COLO668 (cell line): ENCODE results near the gene ATP6V0A1.
"Not testable (repeated sequence)": the region's sequence is repeated elsewhere in the genome, so short reads cannot be mapped to it uniquely, and the experiment has no call there.

Source experiments
- DNase-seq: peaks from one replicate; lab custom pipeline; 2025; ENCODE audit not compliant: unreplicated experiment; lab: John Stamatoyannopoulos, UW

The ATP6V0A1 gene

DNA sequence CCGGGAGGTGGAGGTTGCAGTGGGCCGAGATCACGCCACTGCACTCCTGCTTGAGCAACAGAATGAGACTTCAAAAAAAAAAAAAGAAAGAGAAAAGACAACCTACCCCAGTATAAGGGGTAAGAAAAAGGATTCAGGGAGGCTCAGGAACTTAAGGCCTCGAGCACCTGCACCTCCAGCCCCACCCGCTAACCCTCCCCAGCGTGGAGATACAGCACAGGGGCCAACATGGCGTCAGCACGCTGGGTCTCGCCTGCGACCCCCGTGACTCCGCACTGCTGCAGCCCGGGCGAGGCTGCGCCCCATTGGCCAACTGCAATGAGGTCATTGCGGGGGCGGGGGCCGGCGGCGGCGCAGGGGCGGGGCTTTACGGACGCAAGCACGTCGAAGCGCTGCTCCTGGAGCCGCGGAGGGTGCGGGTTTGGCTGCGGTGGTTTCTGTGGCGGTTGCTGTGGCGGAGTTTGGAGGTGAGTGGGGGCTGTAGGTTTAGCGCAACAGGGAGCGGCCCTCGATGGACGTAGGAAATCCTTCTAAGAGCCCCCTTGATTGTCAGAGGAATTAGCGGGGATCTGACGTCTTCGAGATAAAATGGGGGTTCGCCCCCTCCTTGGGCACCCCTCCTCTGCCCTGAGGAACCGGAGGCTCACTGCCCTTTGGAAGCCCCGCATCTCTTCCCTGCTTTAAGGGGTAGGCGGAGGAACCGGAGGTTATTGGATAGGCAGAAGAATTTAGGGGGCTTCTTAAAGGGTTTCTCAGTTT, at the start of gene ATP6V0A1:
TSS of gene ATP6V0A1 (plus strand) at position 382 of the 759 bp plus-strand sequence. CDS start 2,017 bp downstream, outside the sequence.
- peak; percentile 88 for DNase-seq

DNA sequence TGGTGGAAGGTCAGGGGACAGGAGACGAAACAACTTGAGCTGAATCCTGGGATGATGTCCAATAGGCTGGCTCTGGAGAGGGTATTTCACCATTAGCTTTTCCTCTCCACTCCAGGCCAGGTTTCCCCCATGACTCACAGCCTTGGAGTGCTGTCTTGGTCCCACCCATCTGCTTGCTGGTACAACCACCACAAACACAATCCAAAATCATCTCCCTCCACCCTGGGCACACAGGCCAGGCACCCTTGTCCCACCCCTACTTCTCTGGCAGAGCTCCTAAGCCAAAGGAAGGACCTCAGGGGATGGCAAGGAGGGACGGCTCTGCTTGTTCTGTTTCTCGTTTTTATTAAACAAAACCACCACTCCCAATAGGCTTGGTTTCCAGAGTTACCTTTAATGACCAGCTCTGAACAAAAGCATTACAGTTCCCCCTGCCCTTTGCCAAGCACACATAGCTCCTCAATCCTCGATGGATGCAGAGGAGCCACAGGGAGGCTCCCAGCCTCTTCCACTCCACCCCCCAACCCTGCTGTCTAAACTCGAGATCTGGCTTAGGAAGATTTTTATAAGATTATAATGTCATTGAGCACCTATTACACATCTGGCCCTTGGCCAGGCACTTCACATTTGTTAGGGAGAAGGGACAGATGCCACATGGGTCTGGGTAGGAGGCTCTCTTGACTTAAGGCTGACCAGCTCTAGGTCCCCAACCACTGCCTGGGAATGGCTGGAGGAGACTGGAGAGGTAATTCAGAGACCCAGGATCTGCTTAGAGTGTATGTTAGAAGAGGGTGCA, 49.0 kb upstream of the ATP6V0A1 start:
- no peak for DNase-seq

DNA sequence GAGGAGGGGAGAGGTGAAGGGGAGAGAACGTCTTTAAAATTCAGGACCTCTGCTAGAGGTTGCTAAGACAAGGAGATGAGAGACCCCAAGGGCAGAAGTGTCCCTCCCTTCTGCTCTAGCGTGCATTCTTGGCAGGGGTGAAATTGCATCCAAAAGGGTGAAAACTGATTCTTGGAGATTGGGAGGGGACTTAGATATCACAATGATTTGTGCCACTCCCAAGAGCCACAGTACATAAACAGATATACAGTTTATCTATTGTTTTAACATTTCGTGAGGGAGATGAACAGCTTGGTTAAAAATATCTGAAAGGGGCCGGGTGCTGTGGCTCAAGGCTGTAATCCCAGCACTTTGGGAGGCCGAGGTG, 48.4 kb upstream of the ATP6V0A1 start:
- no peak for DNase-seq

DNA sequence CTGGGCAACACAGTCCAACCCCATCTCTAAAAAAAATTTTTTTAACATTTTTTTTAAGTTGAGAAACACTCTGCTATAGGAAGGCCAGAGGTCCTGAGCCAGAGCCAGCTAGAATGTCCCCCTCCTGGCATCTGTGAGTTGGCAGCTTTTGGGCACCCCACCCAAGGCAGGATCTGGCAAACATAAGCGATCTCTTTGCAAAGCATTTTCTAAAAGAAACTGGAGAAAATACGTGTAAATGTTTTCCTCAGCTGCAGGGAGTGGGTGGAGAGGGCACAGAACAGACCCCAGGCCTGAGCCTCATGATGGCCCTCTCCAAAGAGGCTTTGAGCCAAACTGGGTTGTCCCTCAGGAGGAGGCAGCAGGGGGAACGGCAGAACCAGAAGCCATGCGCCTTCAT, 47.3 kb upstream of the ATP6V0A1 start:
- DNase-seq: no peak

DNA sequence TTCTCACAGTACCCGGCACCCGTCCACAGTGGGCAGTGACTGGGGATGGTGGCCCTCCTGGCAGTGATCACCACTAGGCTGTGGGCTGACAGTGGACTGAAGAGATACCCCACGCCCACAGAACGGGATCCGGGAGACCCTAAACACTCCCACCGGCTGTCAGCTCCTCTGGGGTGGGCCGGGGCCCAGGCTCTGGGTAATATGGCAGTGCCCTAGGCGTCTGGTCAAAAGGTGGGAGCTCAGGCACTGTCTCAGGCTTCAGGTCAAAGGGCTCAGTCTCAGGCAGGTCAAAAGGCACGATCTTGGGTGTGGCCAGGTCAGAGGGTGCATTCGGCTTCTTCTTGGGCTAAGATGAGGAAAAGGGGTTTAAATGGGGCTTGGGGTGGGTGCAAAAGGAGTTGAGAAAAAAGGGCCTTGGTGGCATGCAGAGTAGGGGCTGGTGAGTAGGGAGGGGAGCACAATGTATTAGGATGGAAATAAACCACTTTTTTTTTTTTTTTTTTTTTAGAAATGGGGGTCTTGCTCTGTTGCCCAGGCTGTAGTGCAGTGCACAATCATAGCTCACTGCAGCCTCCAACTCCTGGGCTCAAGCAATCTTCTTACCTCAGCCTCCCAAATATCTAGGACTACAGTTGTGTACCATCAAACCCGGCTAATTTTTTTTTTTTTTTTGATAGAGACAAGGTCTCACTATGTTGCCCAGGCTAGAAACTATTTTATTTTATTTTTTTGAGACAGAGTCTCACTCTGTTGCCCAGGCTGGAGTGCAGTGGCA, 46.6 kb upstream of the ATP6V0A1 start:
- DNase-seq: no peak

DNA sequence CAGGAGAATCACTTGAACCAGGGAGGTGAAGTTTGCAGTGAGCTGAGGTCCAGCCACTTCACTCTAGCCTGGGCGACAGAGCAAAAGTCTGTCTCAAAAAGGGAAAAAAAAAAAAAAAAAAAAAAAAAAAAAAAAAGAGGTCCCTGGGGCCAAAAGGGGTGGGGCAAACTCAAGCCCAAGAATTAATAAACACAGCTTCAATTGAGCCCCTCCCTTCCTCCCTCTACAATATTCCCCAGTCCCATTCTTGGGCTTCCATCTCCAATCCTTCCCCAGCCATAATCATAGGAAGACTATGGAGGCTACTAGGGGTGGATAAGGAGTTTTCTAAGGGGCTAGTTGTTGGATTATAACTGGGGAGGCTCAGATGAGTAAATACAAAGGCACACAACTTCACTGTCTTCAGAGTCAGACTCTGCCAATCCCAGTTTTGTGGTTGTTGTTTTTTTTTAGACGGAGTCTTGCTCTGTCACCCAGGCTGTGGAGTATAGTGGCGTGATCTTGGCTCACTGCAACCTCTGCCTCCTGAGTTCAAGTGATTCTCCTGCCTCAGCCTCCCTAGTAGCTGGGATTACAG, 45.1 kb upstream of the ATP6V0A1 start:
- no peak for DNase-seq

DNA sequence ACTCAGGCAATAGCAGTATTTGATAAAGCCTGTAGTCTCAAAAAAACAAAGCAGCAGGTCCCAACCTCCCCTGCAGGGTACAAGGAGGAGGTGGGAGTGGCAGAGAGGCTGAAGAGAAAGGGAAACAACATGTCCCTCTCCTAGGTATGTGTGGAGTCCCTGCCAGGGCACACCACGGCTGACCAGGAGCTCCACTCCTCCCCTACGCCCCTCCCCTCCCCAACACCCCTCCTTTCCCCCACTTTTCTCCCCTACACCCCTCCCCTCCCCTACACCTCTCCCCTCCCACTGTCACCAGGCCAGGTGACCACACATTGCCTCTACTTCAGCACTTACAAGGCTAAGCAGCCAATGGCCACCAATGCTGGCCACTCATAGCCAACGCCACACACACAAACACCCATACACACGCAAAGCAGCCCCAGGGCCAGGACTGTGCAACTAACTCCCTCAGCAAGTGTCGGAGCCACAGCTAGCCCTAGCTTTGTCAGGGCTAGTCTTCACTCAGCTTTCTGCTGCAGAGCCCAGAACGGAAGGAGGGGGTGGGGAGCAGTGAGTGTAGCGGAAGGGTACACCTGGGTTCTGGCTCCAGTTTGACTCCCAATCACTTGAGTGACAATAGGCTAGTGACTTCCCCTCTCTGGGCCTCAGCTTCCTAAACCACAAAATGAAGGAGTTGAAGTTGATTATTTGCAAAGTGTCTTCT, 43.8 kb upstream of the ATP6V0A1 start:
- no peak for DNase-seq

DNA sequence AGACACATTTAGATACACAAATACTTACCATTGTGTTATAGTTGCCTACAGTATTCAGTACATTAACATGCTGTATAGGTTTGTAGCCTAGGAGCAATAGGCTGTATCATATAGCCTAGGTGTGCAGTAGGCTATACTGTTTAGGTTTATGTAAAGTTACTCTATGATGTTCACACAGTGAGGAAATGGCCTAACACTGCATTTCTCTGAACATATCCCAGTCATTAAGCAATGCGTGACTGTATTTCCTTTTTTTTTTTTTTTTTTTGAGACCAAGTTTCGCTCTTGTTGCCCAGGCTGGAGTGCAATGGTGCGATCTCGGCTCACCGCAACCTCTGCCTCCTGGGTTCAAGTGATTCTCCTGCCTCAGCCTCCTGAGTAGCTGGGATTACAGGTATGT, 40.7 kb upstream of the ATP6V0A1 start:
- not testable (repeated sequence) for DNase-seq

DNA sequence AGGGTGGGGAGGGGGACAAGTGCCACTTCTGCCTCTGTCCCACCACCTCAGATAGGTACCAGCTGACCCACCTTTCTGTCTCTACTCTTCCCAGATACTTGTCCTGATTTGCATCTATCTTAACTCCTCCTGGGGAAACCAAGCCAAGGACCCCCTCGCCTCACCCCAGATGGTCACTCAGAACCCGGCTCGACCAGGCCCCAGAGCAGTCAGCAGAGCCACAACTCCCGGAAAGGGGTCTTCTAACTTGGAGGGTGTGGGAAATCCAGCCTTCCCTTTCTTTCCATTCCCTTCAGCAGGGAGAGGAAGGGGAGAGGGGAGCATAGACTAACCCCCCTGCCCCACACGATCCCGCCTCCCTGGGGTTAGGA, 37.6 kb upstream of the ATP6V0A1 start:
- DNase-seq: no peak

DNA sequence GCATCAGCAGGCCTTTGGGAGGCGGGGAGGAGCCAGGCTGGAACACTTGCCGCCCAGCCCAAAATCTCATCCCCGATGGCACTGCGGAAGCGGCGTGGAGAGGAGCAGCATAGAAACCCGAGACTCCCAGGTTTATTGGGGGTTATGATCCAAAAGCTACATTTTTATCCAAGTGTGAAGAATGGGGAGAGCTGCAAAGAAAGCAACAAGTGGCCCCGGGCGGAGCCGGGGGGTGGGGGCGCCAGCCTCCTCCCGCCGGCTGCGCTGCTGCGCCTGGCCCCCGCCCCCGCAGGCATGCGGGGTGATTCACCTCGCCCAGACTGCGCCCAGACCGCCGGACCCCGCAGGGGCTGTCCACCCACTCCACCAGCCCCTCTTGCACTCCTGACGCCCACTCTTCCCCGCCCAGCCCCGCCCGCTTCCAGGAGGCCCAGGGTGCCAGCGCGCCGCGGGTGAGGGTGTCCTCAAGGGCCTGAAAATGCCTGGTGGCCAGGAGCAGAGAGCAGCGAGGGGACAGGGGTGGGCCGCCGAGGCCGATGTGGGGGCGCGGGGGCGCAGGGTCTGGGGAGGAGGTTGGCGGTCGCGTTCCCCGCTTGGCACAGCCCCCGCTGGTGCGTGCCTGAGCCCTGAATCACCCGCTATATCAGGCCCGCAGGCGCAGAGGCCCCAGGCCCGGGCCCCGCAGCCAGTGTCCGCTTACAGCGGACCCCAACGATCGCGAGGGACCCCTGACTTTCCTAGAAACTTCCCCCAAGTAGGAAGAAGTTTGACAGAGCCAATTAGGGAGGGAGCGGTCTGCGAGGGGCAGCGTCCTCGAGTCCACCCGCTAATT, 37.0 kb upstream of the ATP6V0A1 start:
- no peak for DNase-seq

DNA sequence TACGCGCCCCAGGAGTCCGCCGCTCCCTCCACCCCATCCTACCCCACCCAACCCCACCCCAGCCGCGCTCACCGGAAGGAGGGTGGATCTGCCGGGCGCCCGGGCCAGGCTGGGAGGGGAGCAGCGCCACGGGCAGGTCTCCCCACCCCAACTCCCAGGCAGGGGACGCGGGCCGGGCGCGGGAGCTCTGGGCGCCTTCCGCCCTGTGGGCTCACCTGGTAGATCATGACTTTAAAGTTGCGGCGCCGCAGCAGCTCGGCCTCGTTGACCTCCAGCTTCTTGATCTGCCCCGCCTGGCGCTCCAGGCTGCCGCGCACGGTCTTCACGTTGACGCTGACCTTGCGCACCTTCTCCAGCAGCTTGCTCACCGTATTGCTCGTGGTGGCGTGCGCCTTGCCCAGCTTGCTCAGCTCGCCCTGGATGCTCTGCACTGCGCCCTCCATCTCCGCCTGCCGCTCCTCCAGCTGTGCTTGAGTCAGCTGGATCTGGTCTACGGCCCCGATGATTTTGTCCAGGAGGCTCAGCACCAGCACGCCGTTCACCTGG, 36.2 kb upstream of the ATP6V0A1 start:
- no peak for DNase-seq

DNA sequence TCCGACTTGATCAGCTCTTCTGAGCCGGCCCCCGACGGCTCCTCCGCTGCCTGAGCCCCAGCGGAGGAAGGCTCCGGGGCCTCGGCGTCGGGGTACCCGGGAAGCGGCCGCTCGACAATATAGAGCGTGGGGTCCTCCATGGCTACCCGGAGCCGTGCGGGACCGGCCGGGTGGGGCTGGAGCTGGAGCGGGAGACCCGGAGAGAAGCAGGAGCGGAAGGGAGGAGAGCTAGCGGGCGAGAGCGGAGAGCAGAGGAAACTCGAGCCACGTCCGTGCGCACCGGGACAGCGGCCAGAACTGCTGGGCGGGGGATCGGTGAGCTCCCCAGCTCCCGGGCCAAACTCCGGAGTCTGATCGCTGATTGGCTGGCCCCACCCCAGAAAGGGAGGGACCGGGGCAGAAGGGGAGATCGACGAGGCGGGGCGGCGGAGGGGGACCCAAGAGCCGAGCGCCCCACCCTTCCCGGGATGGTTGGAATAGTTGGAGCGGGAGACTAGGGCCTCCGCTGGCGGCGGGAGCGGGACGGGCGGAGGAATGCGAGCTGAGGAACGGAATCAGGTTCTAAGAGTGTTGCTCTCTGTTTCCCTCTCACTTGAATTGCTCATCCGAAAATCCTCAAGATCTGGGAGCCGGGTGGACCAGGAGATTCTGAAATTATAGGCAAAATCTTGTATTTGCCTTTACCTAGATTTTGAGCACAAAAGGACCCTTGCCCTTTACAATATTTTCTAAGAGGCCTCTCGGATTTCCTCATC, 35.5 kb upstream of the ATP6V0A1 start, which contains the start of gene CAVIN1:
TSS of gene CAVIN1 (minus strand) at position 299 of the 755 bp plus-strand sequence. CDS start at position 140, 159 bp downstream.
- no peak for DNase-seq

DNA sequence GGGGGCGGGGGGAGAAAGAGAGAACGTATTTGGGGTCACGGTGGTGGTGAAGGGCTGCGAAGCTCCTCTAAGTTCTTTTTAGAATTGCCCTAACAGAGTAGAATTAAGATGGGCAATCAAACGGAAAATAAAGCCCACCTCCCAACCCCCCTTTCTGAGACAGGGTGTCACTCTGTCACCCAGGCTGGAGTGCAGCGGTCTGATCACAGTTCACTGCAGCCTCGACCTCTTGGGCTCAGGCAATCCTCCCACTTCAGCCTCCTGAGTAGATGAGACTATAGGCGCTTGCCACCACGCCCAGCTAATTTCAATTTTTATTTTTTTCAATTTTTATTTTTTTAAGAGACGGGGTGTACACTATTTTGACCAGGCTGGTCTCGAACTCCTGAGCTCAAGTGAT, 34.9 kb upstream of the ATP6V0A1 start:
- DNase-seq: no peak

DNA sequence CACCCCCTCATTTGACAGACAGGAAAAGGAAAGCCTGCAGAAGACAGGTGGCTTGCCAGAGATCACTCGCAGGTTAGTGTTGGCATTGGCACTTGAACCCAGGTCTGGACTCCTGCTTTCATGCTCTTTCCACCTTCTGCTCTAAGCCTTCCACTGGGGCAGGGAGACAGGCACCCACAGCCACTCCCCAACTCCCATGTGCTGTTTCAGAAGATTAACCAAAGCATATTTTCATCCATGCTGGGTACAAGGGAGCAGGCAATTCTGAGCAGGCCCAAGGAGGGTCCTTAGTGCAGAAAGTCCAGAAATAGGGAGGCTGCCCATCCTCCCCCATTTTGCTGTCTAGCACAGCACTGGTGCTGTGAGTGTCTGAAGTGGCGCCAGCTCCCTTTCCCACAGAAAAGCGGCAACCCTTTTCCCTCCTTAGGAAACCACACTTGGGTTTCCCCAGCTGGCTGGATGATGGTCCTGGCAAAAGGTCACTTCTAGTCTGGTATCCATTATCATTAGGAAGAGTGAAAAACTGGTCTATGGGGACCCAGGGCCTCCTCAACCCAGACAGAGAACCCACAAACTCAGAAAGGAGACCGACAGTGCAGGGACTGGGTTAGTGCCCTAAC, 33.6 kb upstream of the ATP6V0A1 start:
- no peak for DNase-seq

DNA sequence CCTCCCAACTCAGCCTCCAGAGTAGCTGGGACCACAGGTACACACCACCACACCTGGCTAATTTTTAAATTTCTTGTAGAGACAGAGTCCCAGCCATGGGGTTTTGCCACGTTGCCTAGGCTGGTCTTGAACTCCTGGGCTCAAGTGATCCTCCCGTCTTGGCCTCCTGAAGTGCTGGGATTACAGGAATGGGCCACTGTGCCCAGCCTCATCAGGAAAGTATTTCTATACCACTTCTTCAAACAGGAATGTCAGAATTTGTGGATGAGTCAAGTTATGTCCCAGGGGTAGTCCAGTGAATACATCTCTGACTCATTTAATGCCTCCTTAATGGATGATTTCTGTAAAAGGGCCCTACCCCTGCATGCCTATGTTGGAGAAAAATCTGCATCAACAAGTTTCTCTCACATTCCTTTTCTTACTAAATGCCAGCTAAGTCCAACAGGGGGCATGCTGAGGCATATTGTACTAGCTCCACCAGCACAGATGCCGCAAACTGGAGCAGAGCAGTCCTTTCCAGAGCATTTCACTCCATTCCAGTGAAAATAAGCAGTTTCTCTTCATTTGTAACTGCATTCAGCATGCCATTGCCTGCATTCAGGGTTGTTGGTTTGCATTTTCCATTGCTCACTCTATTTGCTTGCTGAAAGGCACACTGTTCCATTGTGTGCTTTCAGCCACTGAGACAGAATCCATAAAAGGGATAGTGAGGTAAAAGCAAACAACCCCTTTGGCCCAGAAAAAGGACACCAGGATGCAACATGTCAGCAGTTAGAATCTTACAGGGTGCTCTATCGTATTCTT, 30.3 kb upstream of the ATP6V0A1 start:
- DNase-seq: peak; percentile 7

DNA sequence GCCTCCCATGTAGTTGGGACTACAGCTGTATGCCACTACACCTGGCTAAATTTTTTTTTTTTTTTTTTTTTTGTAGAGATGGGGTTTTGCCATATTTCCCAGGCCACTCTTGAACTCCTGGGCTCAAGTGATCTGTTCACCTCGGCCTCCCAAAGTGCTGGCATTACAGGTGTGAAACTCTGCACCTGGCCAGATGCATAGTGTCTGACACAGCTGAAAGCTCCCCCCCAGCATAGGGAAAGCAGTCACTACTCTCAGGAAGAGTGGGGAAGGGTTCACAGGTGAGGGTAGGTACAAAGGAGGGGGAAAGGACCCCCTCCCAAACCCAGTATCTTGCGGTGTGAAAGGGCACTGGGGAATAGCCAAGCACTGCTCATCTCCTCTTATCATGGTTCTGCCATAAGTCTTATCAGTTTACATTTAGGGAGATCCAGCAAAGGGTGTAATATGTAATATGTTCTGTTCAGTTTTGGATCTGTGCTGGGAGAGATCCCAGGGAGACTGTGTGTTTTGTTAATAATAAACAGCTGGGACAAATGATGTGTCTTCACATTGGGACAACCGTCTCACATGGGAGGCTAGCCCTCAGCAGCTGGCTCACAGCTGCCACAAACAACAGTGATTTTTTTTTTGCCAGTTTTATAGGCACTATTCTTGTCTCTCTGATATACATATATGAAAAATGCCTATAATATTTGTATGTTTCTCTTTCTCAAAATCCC, 28.8 kb upstream of the ATP6V0A1 start:
- DNase-seq: no peak

DNA sequence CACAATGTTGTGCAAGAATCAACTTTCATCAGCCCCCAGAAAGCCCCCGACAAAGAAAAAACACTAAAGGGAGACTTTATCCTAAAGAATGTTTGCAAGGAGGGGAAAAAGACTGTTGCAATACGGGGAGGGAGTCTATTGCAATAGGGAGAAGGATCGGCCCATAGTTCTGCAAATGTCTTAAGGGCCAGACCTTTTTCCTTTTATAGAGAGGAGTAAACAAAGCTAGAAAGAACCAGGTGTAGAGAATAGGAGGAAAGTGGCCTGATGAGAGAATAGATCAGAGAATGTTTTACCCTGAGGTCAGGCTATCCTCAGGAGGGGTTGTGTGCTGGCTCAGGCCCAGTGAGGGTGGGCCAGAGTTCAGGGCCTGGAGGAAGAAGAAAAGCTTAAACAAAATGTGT, 26.9 kb upstream of the ATP6V0A1 start:
- no peak for DNase-seq
